Panc1 (cell line): Measurements from ENCODE around the gene EPHX1. TPM values are rescaled to one million over a fixed set of nuclear protein-coding genes. Genes with fewer than 3 reads are reported as not detected.

Source experiments
- ATAC-seq: fragments of 200-7000 bp; cut with Tn5 transposase; 2 replicates; pipeline ENCODE4 v1.9.1; 2020; ENCODE audit warnings: mild to moderate bottlenecking, moderate library complexity
- BruUV-seq: library from RNA; stranded (reverse); fragments of 400-500 nt; replicated peaks from 2 replicates; lab custom pipeline; 2021; lab: Mats Ljungman, UMichigan
- CTCF ChIA-PET: fragments of 300-600 bp; sonication (Branson Sonifier 250); formaldehyde crosslinking; loops from one replicate; lab custom pipeline; 2022; ENCODE audit warnings: antibody characterized with exemption; lab: Charles Lee
- POLR2A ChIA-PET: fragments of 300-600 bp; sonication (Branson Sonifier 250); formaldehyde crosslinking; loops from one replicate; lab custom pipeline; 2022; ENCODE audit warnings: antibody characterized with exemption; lab: Charles Lee
- DNase-seq: peaks from one replicate; pipeline ENCODE4 v3.0.0-alpha.2; 2010; ENCODE audit warnings: low read depth, low spot score
- H3K27ac ChIP-seq: 2 replicates; pipeline ENCODE4 v1.5.1; 2011; ENCODE audit warnings: mild to moderate bottlenecking, low read length, inconsistent platforms
- H3K27me3 ChIP-seq: fragments of 200-500 bp; sonication (Bioruptor generic); 2 replicates; pipeline ENCODE4 v1.6.0; 2014; ENCODE audit warnings: low read length, inconsistent platforms; ENCODE audit not compliant: control insufficient read depth, insufficient read depth
- H3K36me3 ChIP-seq: fragments of 200-500 bp; sonication (Bioruptor generic); 2 replicates; pipeline ENCODE4 v1.5.1; 2014; ENCODE audit warnings: inconsistent platforms, mild to moderate bottlenecking, low read length, moderate library complexity; ENCODE audit not compliant: control insufficient read depth, insufficient read depth
- H3K4me1 ChIP-seq: 2 replicates; pipeline ENCODE4 v1.5.1; 2011; ENCODE audit warnings: inconsistent platforms, mild to moderate bottlenecking, low read length, moderate library complexity; ENCODE audit not compliant: control insufficient read depth, insufficient read depth
- H3K4me3 ChIP-seq, 2 experiments: 2 replicates each; pipeline ENCODE4 v1.5.1; 2011 to 2012; ENCODE audit warnings: low read depth in 2 of 2, low read length in 2 of 2, mild to moderate bottlenecking in 2 of 2, inconsistent platforms in 1 of 2, moderate library complexity in 1 of 2
- H3K9me3 ChIP-seq: fragments of 200-500 bp; sonication (Bioruptor generic); 2 replicates; pipeline ENCODE4 v1.5.1; 2014; ENCODE audit warnings: low read depth, mild to moderate bottlenecking, inconsistent platforms, low read length, moderate library complexity; ENCODE audit not compliant: control insufficient read depth, insufficient read depth
- POLR2AphosphoS5 ChIP-seq: IDR thresholded peaks from 2 replicates; pipeline ENCODE4 v1.6.1; 2012; ENCODE audit warnings: mild to moderate bottlenecking, low read depth, low read length, moderate library complexity
- SIN3A ChIP-seq: IDR thresholded peaks from 2 replicates; pipeline ENCODE4 v1.6.1; 2012; ENCODE audit warnings: low read depth, mild to moderate bottlenecking, low read length, moderate library complexity, borderline replicate concordance; ENCODE audit not compliant: insufficient read depth
- TCF7L2 ChIP-seq: IDR thresholded peaks from 2 replicates; pipeline ENCODE4 v1.6.1; 2011; ENCODE audit warnings: mild to moderate bottlenecking, low read depth, low read length, inconsistent platforms
- in situ Hi-C: cut with HindIII; loops from 2 replicates; pipeline ENCODE4 v1.10.0; 2016; ENCODE audit warnings: low sequenced_read_pairs, low pct_unique_long_range_greater_than_20kb
- intact Hi-C: fragments of 100-400 bp; cut with micrococcal nuclease; formaldehyde crosslinking; loops from one replicate; pipeline ENCODE4 v1.10.0; 2022; ENCODE audit not compliant: unreplicated experiment
- total RNA-seq: library from RNA; stranded (reverse); gene quantifications from one replicate; pipeline ENCODE4 v1.2.1, GENCODE V29; 2021; ENCODE audit not compliant: unreplicated experiment
- TF ChIP-seq, protein P1 (sequence below): fragments of 450-650 bp; IDR thresholded peaks from 2 replicates; pipeline ENCODE4 v1.5.1; 2017; ENCODE audit warnings: mild to moderate bottlenecking
- TF ChIP-seq, protein P2 (sequence below), 2 experiments: IDR thresholded peaks; 2 replicates each; pipeline ENCODE4 v1.6.1; 2011 to 2012; ENCODE audit warnings: low read depth in 2 of 2, control low read depth in 1 of 2, low read length in 1 of 2, mild to moderate bottlenecking in 1 of 2, moderate library complexity in 1 of 2; ENCODE audit not compliant: insufficient read depth in 1 of 2

EPHX1 gene
- total RNA-seq, 1 experiment from 2014 or later: 76.4 TPM

DNA sequence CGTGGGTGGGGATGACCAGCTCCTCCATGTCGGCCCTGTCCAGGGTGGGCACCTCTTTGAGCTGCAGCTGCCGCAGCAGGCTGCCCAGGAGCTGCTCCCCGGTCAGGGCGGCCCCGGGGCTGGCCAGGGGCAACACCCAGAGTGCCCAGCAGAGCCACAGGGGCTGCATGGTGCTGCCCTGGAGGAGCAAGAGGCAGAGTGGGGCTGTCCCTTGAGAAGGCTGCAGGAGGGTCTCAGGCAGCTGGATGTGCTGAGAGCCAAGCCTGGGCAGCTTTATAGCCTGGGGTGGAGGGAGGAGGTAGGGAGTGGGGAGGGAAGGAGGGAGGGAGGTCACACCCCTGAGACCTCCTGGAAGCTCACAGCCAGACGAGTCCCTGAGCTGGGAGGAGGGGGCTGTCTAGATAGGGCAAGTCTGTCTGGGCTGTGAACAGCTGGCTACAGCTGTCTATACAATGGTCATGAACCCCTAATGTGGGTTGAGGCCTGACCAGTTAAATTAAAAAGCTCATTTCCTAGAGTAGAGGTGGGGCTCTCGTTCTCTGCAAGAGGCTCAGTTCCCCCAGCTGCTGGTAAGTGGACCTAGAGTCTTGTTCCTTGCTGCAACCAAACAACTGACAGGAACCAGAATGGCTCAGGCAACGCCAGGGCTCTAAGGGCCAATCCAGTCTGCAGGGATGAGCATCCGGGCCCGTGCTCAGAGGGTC, 79.1 kb downstream of the EPHX1 start, which contains the start of gene LEFTY1:
TSS of gene LEFTY1 (minus strand) at position 249 of the 704 bp plus-strand sequence. CDS start at position 169, 80 bp downstream.
- ChIA-PET CTCF (no interaction called here), POLR2A (no interaction called here)
- Histone ChIP-seq H3K36me3 (no peaks in the 10 kb centered on the region), H3K27me3 (no peaks in the 10 kb centered on the region), H3K9me3 (no peaks in the 10 kb centered on the region), H3K27ac (no peak within 1 kb of the TSS), H3K4me1 (peaks cover 4% of the 10 kb centered on the region; the same call in 1 of the 2 replicates), H3K4me3 (no peak within 1 kb of the TSS)
- TF ChIP-seq, protein P1, sequence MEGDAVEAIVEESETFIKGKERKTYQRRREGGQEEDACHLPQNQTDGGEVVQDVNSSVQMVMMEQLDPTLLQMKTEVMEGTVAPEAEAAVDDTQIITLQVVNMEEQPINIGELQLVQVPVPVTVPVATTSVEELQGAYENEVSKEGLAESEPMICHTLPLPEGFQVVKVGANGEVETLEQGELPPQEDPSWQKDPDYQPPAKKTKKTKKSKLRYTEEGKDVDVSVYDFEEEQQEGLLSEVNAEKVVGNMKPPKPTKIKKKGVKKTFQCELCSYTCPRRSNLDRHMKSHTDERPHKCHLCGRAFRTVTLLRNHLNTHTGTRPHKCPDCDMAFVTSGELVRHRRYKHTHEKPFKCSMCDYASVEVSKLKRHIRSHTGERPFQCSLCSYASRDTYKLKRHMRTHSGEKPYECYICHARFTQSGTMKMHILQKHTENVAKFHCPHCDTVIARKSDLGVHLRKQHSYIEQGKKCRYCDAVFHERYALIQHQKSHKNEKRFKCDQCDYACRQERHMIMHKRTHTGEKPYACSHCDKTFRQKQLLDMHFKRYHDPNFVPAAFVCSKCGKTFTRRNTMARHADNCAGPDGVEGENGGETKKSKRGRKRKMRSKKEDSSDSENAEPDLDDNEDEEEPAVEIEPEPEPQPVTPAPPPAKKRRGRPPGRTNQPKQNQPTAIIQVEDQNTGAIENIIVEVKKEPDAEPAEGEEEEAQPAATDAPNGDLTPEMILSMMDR: no peak
- no peak for TF ChIP-seq SIN3A
- TF ChIP-seq TCF7L2: no peak
- TF ChIP-seq, protein P2, sequence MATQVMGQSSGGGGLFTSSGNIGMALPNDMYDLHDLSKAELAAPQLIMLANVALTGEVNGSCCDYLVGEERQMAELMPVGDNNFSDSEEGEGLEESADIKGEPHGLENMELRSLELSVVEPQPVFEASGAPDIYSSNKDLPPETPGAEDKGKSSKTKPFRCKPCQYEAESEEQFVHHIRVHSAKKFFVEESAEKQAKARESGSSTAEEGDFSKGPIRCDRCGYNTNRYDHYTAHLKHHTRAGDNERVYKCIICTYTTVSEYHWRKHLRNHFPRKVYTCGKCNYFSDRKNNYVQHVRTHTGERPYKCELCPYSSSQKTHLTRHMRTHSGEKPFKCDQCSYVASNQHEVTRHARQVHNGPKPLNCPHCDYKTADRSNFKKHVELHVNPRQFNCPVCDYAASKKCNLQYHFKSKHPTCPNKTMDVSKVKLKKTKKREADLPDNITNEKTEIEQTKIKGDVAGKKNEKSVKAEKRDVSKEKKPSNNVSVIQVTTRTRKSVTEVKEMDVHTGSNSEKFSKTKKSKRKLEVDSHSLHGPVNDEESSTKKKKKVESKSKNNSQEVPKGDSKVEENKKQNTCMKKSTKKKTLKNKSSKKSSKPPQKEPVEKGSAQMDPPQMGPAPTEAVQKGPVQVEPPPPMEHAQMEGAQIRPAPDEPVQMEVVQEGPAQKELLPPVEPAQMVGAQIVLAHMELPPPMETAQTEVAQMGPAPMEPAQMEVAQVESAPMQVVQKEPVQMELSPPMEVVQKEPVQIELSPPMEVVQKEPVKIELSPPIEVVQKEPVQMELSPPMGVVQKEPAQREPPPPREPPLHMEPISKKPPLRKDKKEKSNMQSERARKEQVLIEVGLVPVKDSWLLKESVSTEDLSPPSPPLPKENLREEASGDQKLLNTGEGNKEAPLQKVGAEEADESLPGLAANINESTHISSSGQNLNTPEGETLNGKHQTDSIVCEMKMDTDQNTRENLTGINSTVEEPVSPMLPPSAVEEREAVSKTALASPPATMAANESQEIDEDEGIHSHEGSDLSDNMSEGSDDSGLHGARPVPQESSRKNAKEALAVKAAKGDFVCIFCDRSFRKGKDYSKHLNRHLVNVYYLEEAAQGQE (IDR thresholded peaks at IDR 0.05; ENCODE audit: insufficient read depth in 1 of 2, low read depth in 2 of 2, low read length in 1 of 2): no peak
- no peak for TF ChIP-seq POLR2AphosphoS5
- BruUV-seq: no TSS peak
- in situ Hi-C loops: no loop called here
- DNase-seq: no peak
- intact Hi-C loops: no loop called here
- ATAC-seq: no peak

DNA sequence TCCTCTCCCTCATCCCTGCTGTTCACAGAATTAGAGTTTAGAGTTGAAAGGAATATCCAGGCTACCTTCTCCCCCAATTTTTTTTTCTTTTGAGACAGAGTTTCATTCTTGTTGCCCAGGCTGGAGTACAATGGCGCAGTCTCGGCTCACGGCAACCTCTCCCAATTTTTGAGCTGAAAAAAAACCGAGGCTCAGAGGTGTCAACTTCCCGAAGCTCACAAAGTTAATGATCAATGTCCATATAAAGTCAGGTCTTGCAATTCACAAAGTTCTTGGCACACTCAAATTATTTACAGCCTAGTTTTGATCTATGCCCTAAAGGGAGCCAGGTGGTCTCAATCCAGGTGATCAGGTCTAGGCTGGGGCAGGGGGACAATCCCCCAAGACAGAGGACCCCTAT, 79.8 kb downstream of the EPHX1 start:
- ATAC-seq (no peak), DNase-seq (no peak)
- CTCF ChIA-PET: no interaction called here
- POLR2A ChIA-PET: no interaction called here
- in situ Hi-C loops (no loop called here), intact Hi-C loops (no loop called here)
- TF ChIP-seq TCF7L2: no peak
- TF ChIP-seq, protein P1: no peak
- TF ChIP-seq SIN3A: no peak
- TF ChIP-seq POLR2AphosphoS5: no peak
- TF ChIP-seq, protein P2 (IDR thresholded peaks at IDR 0.05; ENCODE audit: insufficient read depth in 1 of 2, low read depth in 2 of 2, low read length in 1 of 2): no peak
- H3K4me1 ChIP-seq: peaks cover 4% of the 10 kb centered on the region; the same call in 1 of the 2 replicates
- no peaks in the 10 kb centered on the region for H3K36me3 ChIP-seq
- H3K4me3 ChIP-seq: no peak overlapping the region
- H3K27ac ChIP-seq: no peak overlapping the region
- no TSS peak for BruUV-seq
- no peaks in the 10 kb centered on the region for H3K9me3 ChIP-seq
- H3K27me3 ChIP-seq: no peaks in the 10 kb centered on the region
